HTERT RPE-1 (cell line): ENCODE measurements around the gene EIF3F.

ENCODE experiments used
- in situ Hi-C: fragments of 300-500 bp; cut with MboI; formaldehyde crosslinking; loops from 4 replicates; pipeline ENCODE4 v1.14.3; 2020; ENCODE audit warnings: low sequenced_read_pairs

Gene EIF3F

DNA sequence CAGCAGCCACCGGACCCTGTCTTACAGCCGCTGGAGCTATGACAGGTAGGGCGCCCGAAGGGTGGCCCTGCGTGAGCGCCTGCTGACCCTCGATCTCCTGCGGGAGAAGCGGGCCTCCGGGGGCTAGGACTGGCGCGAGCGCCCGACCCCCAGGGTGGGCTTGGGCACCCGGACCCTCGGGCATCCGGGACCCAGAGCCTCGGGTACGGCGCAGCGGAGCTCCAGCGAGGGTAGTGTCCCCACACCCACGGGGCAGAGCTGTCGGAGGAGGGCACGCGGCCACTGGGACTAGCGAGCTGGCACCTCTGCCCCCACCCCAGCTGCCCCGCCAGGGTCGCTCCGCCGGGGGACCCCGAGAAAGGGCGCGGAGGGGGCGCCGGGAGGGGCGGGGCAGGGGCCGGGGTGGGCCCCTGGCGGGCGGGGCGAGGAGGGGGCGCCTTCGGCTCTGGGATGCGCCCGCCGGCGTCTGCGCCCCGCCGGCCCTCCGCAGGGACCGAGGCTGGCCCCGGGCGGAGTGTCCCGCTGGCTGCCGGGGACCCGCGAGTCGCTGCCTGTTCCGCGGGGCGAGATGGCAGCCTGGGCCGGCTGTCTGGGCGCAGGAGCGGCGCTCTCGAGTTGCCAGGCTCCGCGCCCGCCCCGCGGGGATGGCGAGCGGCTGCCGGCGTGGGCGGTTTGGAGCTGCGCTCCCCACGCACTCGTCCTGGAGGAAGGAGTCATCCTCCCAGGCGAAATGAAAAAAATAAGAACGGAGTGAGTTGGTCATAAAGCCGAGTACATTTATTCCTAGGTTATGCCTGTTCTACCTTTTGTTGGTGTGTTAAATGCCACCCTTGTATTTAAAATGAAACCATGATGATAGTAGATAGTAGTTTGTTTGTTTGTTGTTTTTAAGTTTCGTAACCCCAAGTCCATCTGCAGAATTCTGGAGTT, 32.4 kb downstream of the EIF3F start:
- in situ Hi-C loops = no loop called here

DNA sequence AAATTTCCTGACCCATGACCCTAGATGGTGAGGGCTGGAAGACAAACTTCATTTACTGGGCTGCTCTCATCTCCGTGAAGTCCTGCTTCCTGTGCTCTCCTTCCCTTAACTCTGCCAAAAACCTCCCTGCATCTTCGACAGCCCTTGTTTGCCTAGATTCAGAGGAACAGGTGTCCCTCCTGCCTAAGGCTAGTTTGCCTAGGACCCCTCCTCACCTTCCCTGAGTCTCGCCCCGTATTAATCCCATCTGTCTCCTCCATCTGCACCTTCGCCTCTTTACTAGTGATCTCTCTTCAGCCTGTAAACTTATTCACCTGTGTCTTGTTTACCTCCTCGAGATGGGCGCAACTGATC, 33.1 kb downstream of the EIF3F start:
- in situ Hi-C loops = no loop called here

DNA sequence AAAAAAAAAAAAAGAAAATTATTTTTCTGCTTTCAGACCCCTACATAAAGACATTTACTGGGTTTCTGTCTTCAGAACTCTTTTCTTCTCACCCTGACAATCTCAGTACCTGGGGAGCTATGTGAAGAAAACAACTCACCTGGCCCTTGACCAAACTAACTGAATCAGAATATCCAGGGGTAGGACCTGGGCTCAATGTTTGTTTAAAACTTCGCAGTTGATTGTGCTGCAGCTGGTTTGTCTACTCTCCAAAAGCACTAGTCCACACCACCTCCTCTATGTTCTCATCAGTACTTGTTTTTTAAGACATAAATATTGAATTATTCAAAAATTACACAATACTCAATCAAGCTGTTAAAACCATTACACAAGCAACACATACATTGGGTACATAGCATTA, 34.8 kb downstream of the EIF3F start:
- in situ Hi-C loops = no loop called here

DNA sequence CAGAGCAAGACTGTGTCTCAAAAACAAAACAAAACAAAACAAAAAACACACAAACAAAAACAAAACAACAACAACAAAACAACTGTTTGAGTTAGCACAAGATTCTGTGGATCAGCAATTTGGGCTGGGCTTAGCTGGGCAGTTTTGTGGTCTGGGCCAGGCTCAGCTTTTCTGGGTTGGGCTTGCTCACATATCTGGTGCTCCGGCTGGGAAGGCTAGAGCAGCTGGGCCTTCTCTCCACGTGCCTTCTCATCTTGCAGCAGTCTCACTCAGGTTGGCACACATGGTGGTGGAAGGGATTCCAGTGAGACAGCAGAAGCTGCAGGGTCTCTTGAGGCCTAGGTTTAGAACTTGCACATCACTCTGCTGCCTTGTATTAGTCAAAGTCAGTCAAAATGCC, 35.7 kb downstream of the EIF3F start:
- in situ Hi-C loops = no loop called here

DNA sequence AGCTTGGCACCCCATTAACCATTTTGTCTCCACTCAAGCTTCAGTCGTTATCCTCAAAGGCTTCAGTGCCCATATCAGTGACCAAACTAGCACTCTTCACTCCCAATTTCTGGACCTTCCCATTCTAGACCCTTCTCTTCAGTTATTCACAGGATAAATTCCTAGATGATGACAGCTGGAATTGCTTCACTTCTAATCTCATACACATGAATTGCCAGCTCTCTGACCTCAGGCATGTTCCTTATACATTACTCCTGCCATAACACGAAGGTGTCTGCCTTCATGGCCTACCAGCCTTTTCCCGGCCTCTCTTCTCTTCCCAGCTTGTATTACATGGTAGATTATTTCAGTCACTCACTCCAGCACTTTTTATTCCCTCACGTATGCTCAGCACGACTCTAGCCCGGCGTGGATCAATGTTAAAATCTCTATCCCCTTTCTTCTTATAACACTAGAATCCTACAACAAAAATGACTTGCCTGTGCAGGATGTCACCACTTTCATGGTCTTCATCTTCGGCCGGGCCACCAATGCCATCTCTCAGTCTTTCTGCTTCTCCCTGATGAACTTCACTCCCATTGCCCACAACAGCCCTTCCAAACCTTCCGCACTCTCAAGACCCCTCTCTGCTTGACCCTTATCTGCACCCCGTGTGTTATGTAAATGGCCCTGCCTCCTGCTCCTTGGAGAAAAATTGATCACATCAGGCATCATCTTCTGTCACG, 36.9 kb downstream of the EIF3F start:
- in situ Hi-C loops = no loop called here

DNA sequence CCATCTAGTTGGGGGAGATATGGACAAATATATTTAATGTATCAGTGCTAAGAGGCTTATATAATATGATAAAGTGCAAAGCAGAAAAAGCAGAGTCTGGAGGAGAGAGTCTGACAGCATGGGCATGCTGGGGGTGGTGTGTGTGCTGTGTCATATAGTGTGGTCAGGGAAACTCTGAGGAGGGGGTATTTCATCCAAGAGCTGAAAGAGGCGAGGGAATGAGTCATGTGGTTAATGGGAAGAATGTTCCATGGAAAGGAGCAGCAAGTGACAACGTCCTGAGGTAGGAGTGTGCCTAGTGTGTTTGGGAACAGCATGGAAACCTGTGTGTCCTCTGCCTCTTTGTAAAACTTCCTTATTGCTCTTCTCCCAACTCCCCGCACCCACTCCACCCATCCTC, 38.0 kb downstream of the EIF3F start:
- in situ Hi-C loops = no loop called here

DNA sequence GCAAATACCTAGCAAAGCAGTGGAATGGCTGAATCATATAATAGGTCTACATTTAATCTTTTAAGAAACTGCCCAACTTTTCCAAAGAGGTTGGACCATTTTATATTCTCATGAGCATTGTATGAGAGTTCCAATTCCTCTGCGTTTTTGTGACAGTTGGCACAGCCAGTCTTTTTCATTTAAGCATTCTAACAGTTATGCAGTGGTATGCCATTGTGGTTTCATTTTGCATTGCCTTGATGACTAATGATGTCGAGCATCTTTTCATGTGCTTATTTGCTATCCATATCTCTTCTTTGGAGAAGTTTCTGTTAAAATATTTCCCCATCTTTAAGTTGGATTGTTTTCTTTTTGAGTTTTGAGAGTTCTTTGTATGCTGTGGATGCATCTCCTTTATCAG, 38.7 kb downstream of the EIF3F start:
- in situ Hi-C loops = no loop called here

DNA sequence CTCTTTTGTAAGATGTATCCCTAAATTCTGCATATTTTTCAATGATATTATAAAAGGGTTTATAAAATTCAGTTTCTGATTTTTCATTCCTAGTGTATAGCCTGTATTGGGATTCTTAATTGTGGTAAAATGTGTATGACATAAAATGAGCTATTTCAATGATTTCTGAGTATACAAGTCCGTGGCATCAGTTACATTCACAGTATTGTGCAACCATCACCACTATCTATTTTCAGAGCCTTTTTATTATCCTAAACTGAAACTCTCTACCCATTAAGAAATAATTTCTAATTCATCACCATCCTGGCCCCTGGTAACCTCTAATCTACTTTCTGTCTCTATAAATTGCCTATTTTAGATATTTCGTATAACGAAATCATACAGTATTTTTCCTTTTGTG, 39.8 kb downstream of the EIF3F start:
- in situ Hi-C loops = no loop called here

DNA sequence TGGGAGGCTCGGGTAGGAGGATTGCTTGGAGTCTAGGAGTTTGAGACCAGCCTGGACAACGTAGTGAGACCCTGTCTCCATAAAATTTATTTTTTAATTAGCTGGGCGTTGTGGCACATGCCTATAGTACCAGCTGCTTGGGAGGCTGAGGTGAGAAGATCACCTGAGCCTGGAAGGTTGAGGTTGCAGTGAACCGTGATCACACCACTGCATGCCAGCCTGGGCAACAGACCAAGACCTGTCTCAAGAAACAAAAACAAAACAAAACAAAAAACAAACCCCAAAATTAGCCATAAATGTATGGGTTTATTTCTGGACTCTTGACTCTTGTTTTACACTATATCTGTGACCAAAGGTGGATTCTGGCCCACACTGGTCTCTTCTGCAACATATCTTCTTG, 41.6 kb downstream of the EIF3F start:
- in situ Hi-C loops = no loop called here

DNA sequence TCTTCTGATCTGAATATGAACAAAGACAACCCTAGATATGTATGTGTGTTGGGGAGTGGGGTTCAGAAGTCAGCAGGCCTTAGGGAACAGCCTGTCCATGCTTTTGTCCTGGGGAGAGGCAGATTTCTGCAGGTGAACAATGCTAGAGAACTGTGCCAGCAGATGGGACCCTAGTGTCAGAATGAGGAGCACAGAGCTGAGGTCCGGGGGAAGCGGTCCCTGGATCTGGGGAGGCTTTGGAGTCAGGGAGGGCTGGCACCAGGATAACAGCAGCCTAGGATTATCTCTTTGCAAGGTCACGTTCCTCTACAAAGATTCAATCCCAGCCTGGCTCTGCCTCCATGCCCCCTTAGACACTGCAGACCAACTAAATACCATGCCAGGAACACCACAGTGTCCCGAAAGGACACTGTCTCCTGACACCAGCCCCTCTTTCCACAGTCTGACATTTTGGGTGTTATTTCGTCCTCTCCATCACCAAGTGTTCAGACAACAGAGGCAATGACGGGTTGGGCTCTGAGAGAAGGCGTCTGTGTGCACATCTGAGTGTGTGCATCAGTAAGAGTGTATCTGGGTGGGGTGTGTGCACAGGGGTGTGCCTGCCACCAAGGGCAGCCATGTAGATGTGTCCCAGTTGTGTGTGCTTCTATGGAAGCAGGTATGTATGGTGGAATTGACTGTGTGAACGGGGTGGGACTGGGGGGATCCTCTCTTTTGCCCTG, 43.5 kb downstream of the EIF3F start:
- in situ Hi-C loops = no loop called here

DNA sequence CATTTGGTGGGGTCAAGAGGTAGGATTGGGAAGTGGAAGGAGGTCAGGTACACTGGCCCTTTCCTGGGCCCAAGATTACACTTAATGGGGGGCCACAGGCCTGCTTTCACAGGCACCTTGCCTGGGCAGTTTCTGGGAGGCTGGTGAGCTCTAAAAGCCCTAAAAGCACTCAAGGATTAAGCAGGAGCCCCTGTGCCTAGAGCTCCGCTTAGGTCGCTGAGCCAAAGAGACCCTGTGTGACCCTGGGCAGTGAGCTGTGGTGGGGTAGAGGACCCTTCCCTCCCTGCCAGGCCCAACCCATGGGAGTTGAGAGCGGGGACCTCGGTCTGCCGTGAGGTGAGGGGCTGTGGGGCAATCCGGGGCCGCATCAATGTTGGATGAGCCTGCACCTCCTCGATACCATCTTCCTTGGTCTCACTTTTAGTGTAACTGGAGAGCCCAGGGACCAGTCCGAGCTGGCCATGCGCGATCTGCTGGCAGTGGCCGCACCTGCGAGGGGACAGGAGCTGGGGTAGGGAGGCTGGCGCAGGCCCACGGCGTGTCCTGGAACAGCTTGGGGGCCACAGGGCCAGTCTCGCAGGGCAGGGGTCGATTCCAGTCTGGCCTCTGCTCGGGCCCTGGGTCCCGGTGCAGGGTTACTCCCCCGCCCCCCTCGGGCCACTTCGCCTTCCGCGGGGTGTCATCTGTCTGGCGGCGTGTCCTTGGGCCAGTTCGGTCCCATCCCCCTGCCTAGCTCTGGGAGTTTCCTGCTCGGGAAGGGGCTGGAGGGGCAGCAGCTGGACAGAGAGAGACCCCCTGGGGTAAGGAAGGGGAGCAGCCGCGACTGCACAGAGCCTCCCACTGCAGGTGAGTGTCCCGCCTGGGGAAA, 44.3 kb downstream of the EIF3F start:
- in situ Hi-C loops = no loop called here

DNA sequence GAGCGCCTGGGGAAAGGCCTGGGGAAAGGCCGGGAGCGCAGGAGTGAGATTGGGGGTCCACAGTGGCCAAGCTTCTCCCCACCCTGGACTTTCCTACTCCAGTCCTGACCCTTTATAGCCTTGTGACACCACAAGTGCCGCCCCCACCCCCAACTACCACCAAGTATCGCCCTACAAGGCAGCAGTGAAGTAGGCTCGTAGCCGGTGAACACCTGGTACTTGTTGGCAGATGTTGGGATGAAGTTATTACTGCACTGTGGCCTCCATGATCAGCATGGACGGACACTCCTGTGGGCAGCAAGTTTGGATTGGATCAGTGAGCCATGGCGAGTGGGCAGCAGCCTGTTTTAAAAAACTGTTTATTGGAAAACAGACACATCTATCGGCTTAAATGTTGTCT, 45.0 kb downstream of the EIF3F start:
- in situ Hi-C loops = no loop called here

DNA sequence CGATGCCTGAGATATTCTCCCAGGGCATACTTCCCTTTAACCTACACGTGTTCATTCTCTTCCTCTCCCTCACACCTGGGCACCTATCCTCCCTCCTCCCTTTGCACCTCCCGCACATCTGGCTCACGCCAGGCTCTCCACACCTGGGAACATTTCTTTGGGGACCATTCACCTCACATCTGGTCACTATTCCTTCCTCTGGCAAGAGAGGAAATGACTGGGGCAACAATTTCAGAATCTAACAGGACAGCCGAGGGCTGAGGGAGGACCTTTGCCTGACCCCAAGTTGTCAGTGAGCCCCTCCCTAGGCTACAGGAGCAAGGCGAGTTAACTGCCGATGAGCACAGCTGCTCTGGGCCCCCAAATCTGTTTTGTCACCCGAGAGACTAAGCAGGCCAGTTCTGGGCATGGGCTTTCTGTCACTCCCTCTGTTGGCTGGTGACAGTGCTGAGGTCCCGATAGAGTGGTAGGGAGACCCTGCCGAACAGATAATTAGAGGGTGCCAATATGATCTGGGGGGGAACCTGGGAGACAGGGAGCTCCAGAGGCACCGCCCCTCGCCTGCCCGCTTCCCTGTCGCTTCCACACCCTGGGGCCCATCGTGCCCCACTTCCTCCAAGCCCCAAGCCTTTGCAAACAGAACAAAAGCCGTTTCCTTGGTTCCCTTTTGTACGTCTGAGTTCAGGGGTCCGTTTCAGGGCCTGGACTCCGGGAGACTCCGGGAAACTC, 45.6 kb downstream of the EIF3F start:
- in situ Hi-C loops = no loop called here

DNA sequence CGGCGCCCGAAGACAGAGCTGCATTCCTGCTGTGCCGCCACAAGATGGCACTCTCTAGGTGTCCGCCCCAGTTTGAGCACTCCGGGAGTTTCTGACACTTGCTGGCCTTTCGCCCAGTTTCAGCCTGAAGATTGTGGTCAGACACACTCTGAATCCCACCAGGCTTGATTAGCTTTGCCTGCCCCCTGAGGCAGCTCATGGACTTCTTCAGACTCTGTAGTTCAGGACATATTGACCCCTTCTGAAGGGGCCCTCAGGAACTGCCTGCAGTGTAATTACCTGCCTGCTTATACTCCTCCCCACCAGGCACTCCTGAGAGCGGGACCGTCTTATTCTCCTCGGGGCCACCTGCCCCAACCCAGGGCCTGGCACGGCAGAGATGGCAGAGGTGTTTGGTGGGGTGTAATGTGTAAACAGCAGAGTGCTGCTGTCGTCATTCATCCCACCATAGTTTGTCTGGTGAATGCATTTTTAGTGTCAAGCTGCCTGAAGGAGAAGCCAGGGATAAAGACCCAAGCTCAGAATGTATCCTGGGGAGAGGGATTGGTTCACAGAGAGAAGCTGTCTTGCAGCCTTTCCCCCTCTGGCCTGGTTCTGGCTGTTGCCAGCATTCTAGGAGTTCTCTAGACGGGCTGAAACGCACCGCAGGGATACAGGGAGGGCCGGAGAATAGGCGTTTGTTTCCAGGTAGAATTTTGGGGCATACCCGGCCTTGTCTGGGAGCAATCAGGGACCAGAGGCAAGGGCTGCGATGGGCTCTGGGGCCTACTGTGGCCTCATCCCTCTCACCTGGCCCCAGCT, 46.4 kb downstream of the EIF3F start:
- in situ Hi-C loops = no loop called here

DNA sequence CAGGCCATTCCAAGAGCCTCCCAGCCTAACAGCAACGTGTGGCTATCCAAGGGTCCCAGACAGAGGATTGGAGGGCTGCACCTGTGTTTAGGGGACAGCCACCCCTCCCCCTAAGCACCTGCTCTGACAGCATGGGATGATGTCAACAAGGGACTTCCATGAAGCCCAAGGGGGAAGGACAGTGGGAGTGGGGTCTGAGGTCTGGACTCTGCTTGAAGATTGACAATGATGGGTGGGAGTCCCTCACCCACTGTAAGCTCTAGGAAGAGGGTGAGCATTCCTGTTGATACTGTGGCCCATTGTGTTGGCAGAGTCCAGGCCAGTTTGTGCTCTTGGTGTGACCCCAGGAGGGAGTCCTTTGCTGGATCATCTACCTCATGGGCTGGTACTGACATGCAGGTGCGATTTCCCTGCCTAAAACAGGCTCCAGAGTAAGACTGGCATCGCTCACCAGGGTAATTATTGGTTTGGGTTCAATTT, 47.0 kb downstream of the EIF3F start:
- in situ Hi-C loops = no loop called here

DNA sequence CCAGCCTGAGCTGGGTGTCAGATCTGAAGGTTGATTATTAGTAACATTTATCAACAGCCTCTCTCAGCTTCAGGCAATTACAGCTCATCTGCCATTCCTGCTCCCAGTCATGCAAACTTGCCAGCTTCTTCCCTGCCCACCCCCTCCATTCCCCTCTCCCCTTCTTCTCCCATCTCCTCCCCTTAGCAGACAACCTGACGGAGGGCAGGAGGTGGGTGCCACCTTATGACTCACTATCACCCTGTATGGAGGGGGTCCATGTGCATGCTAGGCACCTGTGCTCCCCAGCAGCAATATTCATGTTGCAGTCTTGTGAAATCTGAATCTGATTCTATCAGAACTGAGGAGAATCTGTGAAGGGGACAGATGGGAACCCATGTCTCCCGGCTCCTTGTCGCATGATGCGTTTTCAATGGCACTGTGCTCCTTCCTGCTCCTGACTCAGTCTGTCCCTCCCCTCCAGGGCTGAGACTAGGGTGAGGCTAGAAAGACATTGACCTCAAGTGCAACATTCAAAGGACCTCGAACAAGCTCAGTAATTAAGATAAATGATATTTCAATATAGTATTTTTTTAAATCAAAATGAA, 47.6 kb downstream of the EIF3F start:
- in situ Hi-C loops = no loop called here

DNA sequence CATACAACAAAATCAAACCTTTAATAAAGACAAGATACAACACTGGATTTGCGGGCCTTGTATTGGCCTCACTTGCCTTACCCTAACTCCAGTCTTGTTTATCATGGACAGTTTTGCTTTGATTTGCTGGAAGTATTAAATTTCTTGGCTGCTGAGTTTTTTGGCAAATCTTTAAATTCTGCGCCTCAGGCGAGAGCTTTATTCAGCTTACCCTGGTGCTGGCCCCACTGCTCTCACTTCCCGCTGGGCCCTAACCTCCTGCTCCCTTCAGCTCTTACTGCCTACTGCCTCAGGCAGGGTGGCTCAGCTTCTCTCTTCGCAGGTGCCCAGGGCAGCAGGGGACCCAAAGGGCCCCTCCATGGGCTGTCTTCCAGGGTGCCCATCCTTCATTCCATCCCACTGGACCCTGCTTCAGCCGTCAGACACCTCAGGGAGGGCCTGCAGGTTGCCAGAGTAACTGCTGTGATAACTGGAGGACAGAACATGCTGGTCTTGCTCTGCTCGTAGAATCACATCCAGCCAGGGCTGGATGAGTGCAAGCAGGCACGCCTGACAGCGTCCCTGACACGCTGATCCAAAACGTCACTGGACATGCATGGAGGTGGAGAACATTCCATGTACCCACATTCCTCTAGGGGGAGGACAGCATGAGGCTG, 48.2 kb downstream of the EIF3F start:
- in situ Hi-C loops = no loop called here
